Measurements from ENCODE around the gene HDAC7.
"Not testable (repeated sequence)": the region's sequence is repeated elsewhere in the genome, so short reads cannot be mapped to it uniquely, and the experiment has no call there.

HDAC7 gene

GRCh38 chr12:47812797-47813510 is 6.7 kb downstream of the HDAC7 start:
- DNase-seq (ENCODE audit: low read depth): peak; percentile 90

DNA sequence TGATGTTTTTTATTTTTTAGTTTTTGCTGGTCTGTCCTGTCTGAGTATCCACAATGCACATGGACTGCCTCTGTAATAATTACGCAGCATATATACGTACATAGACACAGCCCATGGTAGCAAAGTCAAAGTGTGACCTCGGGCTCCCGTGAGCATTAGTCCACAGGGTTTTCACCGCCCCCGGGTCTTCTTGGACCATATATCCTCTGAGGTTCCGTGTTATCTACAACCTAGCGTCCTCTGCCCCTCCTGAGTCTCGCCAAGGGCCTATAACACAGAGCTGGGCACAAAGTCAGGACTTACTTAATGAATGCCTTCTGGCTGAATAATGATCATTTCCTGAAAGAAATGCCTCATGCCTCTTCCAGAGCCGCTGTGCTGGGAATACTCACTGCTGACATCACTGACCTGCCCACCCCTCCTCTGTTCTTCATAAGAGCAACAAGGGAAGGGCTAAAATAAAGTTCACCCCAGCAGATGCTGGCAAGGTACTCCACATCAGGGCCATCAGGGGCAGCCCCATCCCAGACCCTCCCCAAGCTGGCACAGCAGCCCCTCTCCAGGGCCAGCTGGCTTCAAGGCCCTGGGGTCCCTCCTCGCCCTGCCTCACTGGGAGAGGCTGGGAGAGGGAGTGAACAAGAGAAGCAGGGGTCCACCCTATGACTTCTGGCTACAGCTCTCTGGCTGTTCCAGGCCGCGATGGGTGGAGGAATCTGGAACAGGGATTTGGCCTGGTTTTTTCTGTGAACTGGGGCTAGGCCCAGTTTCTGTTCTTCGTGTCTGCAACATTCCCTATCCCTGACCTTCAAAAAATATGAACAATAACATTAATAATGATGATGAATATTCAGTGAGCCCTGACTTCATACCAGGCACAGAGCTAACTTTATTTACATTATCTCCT is 7.9 kb downstream of the HDAC7 start:
- peak; percentile 89 for DNase-seq (ENCODE audit: low read depth)

DNA sequence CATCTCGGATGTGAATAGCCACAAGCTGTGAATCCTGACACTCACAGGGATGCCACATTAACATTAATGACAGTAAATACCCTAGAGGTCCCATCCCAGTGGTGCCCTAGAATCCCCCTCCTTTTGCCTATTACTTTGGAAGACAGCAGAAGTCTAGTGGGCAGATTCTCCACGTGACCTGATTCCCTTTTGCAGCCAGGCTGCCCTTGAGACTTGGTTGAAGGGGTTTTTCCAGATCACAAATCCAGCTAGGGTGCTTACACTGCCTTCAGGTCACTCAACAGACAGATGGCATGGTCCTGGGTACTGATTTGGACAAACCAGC is 8.7 kb downstream of the HDAC7 start:
- DNase-seq (ENCODE audit: low read depth): no peak

- DNase-seq (ENCODE audit: low read depth): not testable (repeated sequence)
These were observed 10.2 kb downstream of the HDAC7 start for GRCh38 chr12:47809518-47809917.

- peak; percentile 81 for DNase-seq (ENCODE audit: low read depth)
These were observed 10.9 kb downstream of the HDAC7 start for GRCh38 chr12:47808574-47809365.

DNA sequence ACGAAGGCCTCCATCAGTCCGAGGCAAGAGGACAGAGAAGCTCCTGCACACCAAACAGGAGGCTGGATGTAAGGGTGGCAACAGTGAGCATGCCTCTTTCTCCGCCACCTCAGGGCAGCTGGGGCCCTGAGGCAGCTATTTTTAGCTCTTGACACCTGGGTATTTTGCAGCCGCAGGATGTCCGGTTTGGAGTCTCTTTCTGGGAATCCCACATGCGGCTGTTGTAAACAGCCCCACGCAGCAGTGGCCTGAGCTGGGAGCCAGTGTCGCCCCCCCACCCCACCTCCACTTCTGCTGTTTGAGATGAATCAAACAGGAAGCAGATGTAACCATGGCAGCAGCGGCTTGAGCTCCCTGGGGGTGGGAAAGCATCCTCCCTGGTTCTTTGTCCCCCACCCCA is 11.7 kb downstream of the HDAC7 start:
- peak; percentile 45 for DNase-seq (ENCODE audit: low read depth)

- no peak for DNase-seq (ENCODE audit: low read depth)
These were observed 12.4 kb downstream of the HDAC7 start for GRCh38 chr12:47807338-47807737.

DNA sequence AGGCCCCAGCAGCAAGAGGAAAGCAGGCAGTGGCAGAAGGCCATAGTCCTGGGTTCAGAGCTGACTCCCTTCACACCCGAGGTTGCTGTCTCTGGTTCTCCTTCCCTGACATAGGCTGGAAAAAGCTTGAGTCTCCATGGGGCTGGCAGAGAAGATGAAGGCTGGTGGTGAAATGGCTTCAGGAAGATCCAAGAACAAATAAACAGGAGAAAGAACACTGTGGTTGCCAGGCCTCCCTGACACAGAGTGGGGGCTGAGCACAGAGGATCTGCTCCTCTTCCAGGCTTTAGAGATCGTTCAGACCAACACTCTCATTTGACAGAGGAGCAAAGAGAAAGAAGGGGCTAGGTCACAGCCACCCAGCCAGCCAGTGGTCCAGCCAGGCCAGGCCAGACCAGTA is 14.3 kb downstream of the HDAC7 start:
- DNase-seq (ENCODE audit: low read depth): no peak

DNA sequence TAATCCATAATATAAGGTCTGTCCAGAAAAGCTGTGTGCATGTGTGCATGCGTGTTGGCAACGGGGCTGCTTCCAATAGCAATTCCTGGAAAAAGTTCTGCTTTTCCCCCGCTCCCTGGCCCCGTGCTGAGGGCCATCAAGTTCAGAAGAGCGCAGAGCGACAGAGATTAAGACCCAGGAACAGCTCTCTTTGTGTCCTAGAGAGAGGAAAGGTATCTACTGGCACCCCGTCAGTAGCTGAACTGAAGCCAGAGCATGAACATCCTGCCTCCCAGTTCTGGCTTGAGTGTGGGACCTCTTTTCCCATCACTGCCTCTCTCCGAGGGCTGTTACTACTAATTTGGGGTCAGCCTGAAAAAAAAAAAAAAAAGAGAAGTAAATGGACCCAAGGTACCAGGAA is 15.5 kb downstream of the HDAC7 start:
- no peak for DNase-seq (ENCODE audit: low read depth)

DNA sequence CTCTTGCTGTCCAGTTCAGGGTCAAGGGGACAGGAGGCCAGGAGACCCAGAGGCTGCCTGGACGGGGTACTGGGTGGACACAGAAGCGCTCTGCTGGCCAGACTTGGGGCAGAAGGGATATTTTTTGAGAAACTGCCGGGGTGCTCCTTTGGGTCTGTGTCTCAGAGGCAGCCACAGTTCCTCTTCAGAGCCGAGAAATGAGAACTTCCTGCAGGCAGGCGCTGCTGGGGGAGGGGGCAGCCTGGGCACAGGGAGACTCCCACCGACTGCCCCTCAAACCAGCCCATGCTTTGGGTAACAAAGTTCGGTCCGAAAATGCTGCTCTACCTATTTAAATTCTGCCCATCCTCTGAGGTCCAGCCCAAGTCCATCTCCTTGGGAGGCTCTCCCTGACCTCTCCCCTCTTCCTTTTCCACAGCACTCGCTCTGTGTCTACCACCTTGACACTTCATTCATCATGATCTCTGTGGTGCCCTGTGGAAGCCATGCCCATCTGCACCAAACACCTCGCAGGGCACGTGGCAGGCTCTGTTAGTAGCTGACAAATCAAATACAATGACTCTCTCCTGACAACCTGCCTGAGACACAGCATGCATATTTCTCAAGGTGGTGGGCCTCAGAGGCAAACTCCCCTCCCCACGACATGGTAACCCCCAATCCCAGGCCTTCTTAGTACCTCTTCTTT is 16.4 kb downstream of the HDAC7 start:
- DNase-seq (ENCODE audit: low read depth): no peak

DNA sequence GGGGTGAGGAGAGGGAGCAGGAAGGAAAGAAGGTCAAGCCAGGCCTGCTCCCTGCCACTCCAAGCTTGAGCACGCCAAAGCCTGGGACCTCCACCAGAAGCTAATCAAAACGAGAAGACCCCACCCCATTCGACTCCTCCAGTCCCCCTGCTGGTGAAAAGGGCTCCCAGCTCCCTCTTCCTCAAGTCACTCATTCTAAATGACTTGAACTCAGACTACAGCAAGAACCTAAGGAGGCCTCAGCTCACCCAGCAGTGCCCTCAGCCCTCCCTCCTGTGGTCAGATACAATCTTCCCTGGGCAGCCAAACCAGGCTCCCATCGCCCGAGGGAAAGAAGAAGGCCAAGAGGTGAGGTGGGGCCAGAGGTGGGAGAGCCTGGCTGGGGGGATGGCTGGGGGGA is 17.4 kb downstream of the HDAC7 start:
- no peak for DNase-seq (ENCODE audit: low read depth)

GRCh38 chr12:47801904-47802246 is 17.8 kb downstream of the HDAC7 start:
- DNase-seq (ENCODE audit: low read depth): no peak

GRCh38 chr12:47801170-47801903 is 18.4 kb downstream of the HDAC7 start:
- DNase-seq (ENCODE audit: low read depth): no peak

- DNase-seq (ENCODE audit: low read depth): no peak
These were observed 19.1 kb downstream of the HDAC7 start for GRCh38 chr12:47800582-47800981.

DNA sequence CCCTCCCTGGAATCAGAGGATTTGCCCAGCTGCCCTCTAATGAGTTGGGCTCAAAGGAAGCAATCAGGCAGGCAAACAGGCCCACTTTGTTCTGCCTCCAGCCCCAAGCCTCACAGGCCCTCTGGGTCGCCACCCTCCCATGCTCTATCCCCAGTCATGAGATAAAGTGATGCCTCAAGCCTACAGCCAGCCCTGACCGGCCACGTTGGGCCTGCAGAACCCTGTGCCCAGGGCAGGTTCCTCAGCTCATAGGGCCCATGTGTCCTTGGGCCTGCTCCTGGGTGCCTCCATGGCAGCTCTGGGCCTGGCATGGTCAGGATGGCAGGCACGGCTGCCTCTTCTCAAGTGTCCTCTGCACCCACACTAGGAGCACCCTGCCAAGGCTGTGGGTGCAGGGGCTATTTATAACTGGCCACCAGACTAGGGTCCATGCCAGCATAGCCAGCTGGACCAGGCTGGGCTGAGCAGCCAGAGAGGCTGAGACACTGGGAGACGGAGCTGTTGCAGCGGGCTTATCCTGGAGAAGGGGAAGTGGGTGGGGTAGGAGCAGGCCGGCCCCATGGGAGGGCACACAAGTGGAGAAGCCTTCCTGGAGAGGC is 20.2 kb downstream of the HDAC7 start:
- DNase-seq (ENCODE audit: low read depth): no peak

DNA sequence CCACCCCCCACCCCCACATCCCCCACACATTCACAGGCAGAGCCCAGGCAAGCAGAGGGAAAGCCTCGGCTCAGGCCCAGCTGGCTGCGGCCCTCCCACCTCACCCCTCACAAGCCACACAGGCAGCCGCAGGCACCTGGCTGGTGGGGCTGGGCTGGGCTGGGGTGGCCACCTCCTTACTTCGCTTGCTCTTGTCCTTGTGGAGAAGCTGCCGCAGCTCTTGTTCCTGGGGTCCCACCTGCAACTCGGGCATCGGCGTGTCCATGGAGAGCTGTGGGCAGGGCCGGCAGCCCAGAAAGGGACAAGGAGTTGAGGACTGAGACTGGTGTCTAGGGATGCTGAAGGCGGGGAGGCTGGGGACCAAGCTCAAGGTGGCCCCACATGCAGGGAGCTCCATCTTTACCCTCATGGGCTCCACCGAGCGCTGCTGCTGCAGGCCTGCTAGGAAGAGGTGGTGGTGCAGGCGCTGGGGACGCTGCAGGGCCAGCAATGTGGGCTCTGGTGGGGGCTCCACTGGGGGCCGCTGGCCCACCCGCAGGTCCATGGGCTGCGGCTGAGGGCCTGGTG is 21.2 kb downstream of the HDAC7 start:
- no peak for DNase-seq (ENCODE audit: low read depth)

DNA sequence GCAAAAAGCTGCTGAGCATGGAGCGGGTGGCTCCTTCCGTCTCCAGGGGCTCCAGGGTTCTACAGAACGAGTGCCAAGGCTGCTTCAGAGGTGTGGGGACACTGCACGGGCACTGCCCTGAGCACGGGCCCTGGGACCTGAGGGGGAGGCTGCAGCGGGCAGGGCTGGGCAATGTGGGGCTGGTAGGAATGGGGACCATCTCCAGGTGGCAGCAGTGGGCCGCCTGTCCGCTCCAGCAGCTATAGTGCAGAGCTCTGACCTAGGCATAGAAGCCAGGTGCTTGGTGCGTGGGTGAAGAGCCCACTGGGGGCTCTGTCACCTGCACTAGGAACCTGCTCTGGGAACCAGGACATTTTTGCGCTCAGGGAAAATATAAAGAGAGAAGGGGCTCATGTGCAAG is 22.3 kb downstream of the HDAC7 start:
- DNase-seq (ENCODE audit: low read depth): peak; percentile 39

DNA sequence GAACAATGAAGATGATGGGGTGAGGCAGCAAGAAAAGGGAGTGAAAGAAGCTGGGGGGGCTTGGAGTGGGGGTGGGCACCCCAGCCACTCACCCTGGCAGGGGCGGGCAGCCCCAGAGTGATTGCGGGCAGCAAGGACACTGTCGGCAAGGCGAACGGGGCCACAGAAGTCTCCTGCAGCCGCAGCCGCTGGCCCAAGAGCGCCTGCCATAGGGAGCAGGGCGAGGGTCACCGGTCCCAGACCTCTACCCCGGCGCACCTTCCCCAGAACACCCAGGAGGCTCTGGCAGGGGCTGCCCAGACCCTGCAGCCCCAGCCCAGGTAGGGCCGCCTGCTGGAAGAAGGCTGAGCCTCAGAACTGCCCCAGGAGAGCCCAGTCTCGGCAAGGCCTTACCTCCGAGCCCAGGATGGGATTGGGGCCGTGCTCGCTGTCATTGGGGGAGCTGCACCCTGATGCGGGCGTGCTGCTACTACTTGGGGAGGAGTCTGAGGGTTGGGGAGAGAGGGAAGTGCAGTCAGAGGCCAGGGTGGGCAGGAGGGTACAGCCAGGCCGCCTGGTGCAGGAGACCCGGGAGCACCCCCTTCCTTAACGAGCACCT is 23.8 kb downstream of the HDAC7 start:
- DNase-seq (ENCODE audit: low read depth): no peak

- DNase-seq (ENCODE audit: low read depth): no peak
These were observed 24.4 kb downstream of the HDAC7 start for GRCh38 chr12:47795121-47795813.

DNA sequence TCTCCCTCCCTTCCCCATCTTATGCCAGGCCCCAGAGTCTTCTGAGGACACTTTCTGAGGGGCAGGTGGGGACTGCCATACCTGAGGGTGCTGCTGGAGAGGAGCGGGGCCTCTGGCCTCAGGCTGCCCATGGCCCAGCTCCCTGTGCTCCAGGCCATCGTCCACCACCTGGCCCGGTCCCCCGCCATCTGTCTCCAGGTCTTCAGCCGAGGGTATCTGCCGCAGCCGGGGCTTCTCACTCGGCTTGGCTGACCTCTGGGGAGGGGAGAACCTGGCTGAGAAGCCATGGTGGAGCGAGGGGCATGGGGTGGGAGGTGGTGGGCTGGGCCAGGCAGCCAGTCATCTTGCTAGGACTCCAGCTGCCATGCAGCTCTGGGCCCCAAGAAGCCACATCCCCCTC is 25.0 kb downstream of the HDAC7 start:
- DNase-seq (ENCODE audit: low read depth): no peak
